ENCODE measurements around the gene INAFM2.

INAFM2 gene

GRCh38 chr15:40344631-40345120, 21.2 kb downstream of the INAFM2 start:
- DNase-seq (ENCODE audit: low spot score) = peak; percentile 92

GRCh38 chr15:40345225-40345866, 21.9 kb downstream of the INAFM2 start:
- DNase-seq (ENCODE audit: low spot score) = no peak

GRCh38 chr15:40345867-40346578, 22.5 kb downstream of the INAFM2 start:
- no peak for DNase-seq (ENCODE audit: low spot score)

GRCh38 chr15:40346579-40347558, 23.4 kb downstream of the INAFM2 start:
- DNase-seq (ENCODE audit: low spot score) = no peak

GRCh38 chr15:40347559-40348473, 24.3 kb downstream of the INAFM2 start:
- DNase-seq (ENCODE audit: low spot score) = no peak

- no peak for DNase-seq (ENCODE audit: low spot score)
Measured at GRCh38 chr15:40348474-40348870, 25.0 kb downstream of the INAFM2 start.

GRCh38 chr15:40349163-40349562, 25.7 kb downstream of the INAFM2 start:
- DNase-seq (ENCODE audit: low spot score) = no peak

GRCh38 chr15:40352281-40352901, 28.9 kb downstream of the INAFM2 start:
- DNase-seq (ENCODE audit: low spot score) = no peak

- DNase-seq (ENCODE audit: low spot score) = peak; percentile 75
Measured at GRCh38 chr15:40353697-40354096, 30.2 kb downstream of the INAFM2 start.

- DNase-seq (ENCODE audit: low spot score) = peak; percentile 95
Measured at GRCh38 chr15:40354408-40355171, 31.1 kb downstream of the INAFM2 start.

GRCh38 chr15:40355976-40356585, 32.6 kb downstream of the INAFM2 start:
- no peak for DNase-seq (ENCODE audit: low spot score)

- DNase-seq (ENCODE audit: low spot score) = no peak
Measured at GRCh38 chr15:40357246-40357645, 33.8 kb downstream of the INAFM2 start.

GRCh38 chr15:40357723-40358470, 34.4 kb downstream of the INAFM2 start, which contains the start of gene DISP2:
Gene DISP2 (plus strand): TSS chr15:40358219. CDS start chr15:40358322, 103 bp downstream.
- peak; percentile 90 for DNase-seq (ENCODE audit: low spot score)

- DNase-seq (ENCODE audit: low spot score) = peak; percentile 63
Measured at GRCh38 chr15:40358471-40359353, 35.2 kb downstream of the INAFM2 start.

- DNase-seq (ENCODE audit: low spot score) = no peak
Measured at GRCh38 chr15:40360015-40360414, 36.5 kb downstream of the INAFM2 start.

GRCh38 chr15:40361640-40362039, 38.1 kb downstream of the INAFM2 start:
- DNase-seq (ENCODE audit: low spot score) = peak; percentile 54

- DNase-seq (ENCODE audit: low spot score) = no peak
Measured at GRCh38 chr15:40363611-40364010, 40.1 kb downstream of the INAFM2 start.

GRCh38 chr15:40364251-40364650, 40.8 kb downstream of the INAFM2 start:
- DNase-seq (ENCODE audit: low spot score) = no peak
